Pancreas (tissue), 10 donors: ENCODE results near the gene SCYL3. TPM values are rescaled to one million over a fixed set of nuclear protein-coding genes. Genes with fewer than 3 reads are reported as not detected.

Experiments used
- ATAC-seq, 4 donors: fragments of 200-7000 bp; cut with Tn5 transposase; one replicate each; pipeline versions ENCODE4 v1.8.0 to v1.9.1; 2020; ENCODE audit warnings: mild to moderate bottlenecking in 4 of 4, moderate library complexity in 4 of 4
- DNase-seq, 6 donors: peaks; one replicate each; pipeline ENCODE4 v3.0.0-alpha.2; 2020
- FAIRE-seq: peaks from 2 replicates; lab custom pipeline; 2012; peaks lifted over from hg19 to GRCh38; lab: Jason Lieb, UNC
- H3K27ac ChIP-seq, 4 donors: fragments of 200-600 bp; sonication (generic); 1 replicate in 3 of 4; 2 replicates in 1 of 4; pipeline versions ENCODE4 v1.5.0 to v1.8.0; 2020
- H3K27me3 ChIP-seq, 4 donors: fragments of 200-600 bp; one replicate each; pipeline ENCODE4 v1.8.0; 2021
- H3K36me3 ChIP-seq, 3 donors: fragments of 200-600 bp; sonication (generic) in 1 of 3; one replicate each; pipeline versions ENCODE4 v1.5.0 to v1.8.0; 2020 to 2021
- H3K4me1 ChIP-seq, 3 donors: fragments of 200-600 bp; one replicate each; pipeline ENCODE4 v1.8.0; 2021
- H3K4me3 ChIP-seq, 4 donors: fragments of 200-600 bp; sonication (generic) in 2 of 4; one replicate each; pipeline versions ENCODE4 v1.5.0 to v1.8.0; 2020 to 2021
- H3K9me3 ChIP-seq, 4 donors: fragments of 200-600 bp; one replicate each; pipeline ENCODE4 v1.8.0; 2021
- CTCF ChIP-seq, 4 donors: fragments of 200-600 bp; sonication (generic) in 3 of 4; IDR thresholded peaks; one replicate each; pipeline versions ENCODE4 v1.5.0 to v1.8.0; 2021; ENCODE audit warnings: antibody characterized with exemption in 4 of 4
- WGBS, 2 donors: extraction: QIAGEN DNeasy Blood & Tissue Kit; methylation state at CpG; one replicate each; pipeline ENCODE4 v1.1.7; 2013; 5-methylcytosine and 5-hydroxymethylcytosine counted together
- intact Hi-C, 3 donors: fragments of 100-400 bp; cut with DNase I; formaldehyde crosslinking; loops; one replicate each; pipeline versions ENCODE4 v1.11.1 to v1.14.2; 2022
- polyA plus RNA-seq, 2 donors: library from polyadenylated mRNA; stranded (reverse); fragments of 200-250 nt; gene quantifications; one replicate each; pipeline ENCODE4 v1.2.3, GENCODE V29; 2013
- total RNA-seq, 6 donors: library from RNA; stranded (reverse); fragmentation: NEBNext Ultra II Directional in 4 of 6; extraction: Animal tissue kit (Norgen Biotek cat#: 25700) in 4 of 6; gene quantifications; one replicate each; pipeline versions ENCODE4 v1.2.1 to v1.2.4, GENCODE V29; 2021 to 2023
- donor health status: healthy with polysubstance abuse.
- donor health status: DM: no; HTN: no; CAD: no; lungs with moderate emphysema.
- donor health status: DM: no; HTN: no; CAD: no.
- donor health status: control.
- donor health status: control.
- donor health status: Bipolar disorder and iron deficiency.
- donor health status: DM: yes; HTN: yes; CAD: no.
- donor health status: DM: no; HTN: no; CAD: no.
- donor health status: DM: no; HTN: no; CAD: no.
- donor health status: DM: yes; HTN: yes; CAD: no.

Gene SCYL3
- total and polyA plus RNA-seq, 8 donors: 2.9 to 9.0 (median 5.2) TPM

GRCh38 chr1:169834869-169835268 is 58.8 kb downstream of the SCYL3 start:
- H3K27me3 ChIP-seq: no peaks in the 10 kb centered on the region
- no peak overlapping the region for H3K27ac ChIP-seq
- TF ChIP-seq CTCF (IDR thresholded peaks at IDR 0.05): no peak
- no peak for FAIRE-seq
- no peak overlapping the region for H3K4me3 ChIP-seq
- H3K36me3 ChIP-seq: peaks cover 0 to 5% (median 0%) of the 10 kb centered on the region in 3 donors
- intact Hi-C loops: no loop called here
- no peaks in the 10 kb centered on the region for H3K9me3 ChIP-seq
- DNase-seq: no peak
- 92 to 97% methylated on average over 1 of the region's 1 CpG for WGBS, 2 donors
- no peaks in the 10 kb centered on the region for H3K4me1 ChIP-seq
- no peak for ATAC-seq

DNA sequence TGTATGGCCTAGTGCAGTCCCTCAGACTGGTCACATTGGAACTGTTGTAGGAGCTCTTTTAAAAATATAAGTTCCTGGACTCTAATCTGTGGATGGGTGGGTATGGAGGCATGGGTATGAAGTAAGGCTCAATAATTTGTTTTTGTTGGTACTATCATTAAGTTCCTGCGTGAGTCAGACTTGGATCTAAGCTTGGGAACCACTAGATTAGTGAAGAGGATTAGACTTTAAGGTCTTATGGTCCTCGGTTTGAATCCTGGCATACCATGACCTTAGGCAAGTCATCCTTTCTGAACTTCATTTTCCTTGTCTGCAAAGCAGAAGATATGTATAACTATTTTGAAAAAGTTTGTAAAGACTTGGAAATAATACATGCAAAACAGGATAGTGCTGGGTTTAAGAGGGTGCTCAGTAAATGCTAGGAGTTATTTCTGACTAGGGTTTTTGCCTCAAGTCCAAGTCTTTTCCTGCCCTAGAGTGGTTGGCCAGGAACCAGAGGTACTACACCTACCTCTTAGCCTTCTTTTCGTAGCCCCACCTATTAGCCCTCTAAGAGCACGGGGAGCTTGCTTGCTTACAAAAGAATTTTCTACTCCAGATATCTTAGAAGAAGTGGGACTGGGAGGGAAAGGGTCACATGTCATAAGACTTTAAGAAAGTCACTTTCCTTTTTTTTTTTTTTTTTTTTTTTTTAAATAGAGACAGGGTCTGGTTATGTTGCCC is 60.4 kb downstream of the SCYL3 start:
- no peak for TF ChIP-seq CTCF (IDR thresholded peaks at IDR 0.05)
- ATAC-seq: no peak
- Histone ChIP-seq H3K27ac (no peak overlapping the region), H3K27me3 (no peaks in the 10 kb centered on the region), H3K4me3 (no peak overlapping the region), H3K4me1 (no peaks in the 10 kb centered on the region), H3K36me3 (peaks cover 0 to 5% (median 0%) of the 10 kb centered on the region in 3 donors), H3K9me3 (no peaks in the 10 kb centered on the region)
- no peak for FAIRE-seq
- WGBS, 2 donors: 66 to 95% methylated on average over 4 of the region's 4 CpGs
- no peak for DNase-seq
- intact Hi-C loops: no loop called here

DNA sequence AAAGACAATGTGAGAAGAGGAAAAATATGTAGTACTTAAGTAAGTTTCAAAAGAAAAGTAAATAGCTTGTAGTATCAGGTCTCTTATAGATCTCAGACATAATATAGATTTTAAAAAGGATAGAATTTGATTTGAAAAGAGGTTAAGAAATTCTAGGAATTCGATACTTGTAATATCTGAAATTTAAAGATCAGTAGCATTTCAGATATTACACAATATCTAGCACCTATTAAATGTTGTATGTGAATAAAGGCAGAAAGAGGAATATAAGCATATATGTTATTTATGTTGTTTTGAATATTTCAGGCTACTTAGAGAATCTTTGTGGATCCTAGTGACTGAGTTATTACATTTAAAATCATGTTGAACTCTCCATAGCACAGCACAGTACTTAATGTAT is 64.0 kb downstream of the SCYL3 start:
- H3K36me3 ChIP-seq: peaks cover 0 to 5% (median 4%) of the 10 kb centered on the region in 3 donors
- no peaks in the 10 kb centered on the region for H3K27me3 ChIP-seq
- H3K4me3 ChIP-seq: no peak overlapping the region
- H3K4me1 ChIP-seq: no peaks in the 10 kb centered on the region
- no peak for TF ChIP-seq CTCF (IDR thresholded peaks at IDR 0.05)
- 96 to 98% methylated on average over 1 of the region's 1 CpG for WGBS, 2 donors
- no peak for ATAC-seq
- H3K9me3 ChIP-seq: no peaks in the 10 kb centered on the region
- no peak for FAIRE-seq
- no peak for DNase-seq
- intact Hi-C loops: no loop called here
- no peak overlapping the region for H3K27ac ChIP-seq

GRCh38 chr1:169824153-169824552 is 69.5 kb downstream of the SCYL3 start:
- H3K4me3 ChIP-seq: no peak overlapping the region
- H3K27ac ChIP-seq: no peak overlapping the region
- intact Hi-C loops: no loop called here
- no peak for TF ChIP-seq CTCF (IDR thresholded peaks at IDR 0.05)
- no peak for ATAC-seq
- 94 to 95% methylated on average over 3 of the region's 3 CpGs for WGBS, 2 donors
- FAIRE-seq: no peak
- no peaks in the 10 kb centered on the region for H3K27me3 ChIP-seq
- no peaks in the 10 kb centered on the region for H3K4me1 ChIP-seq
- no peak for DNase-seq
- peaks cover 0 to 4% (median 0%) of the 10 kb centered on the region in 3 donors for H3K36me3 ChIP-seq
- H3K9me3 ChIP-seq: no peaks in the 10 kb centered on the region

DNA sequence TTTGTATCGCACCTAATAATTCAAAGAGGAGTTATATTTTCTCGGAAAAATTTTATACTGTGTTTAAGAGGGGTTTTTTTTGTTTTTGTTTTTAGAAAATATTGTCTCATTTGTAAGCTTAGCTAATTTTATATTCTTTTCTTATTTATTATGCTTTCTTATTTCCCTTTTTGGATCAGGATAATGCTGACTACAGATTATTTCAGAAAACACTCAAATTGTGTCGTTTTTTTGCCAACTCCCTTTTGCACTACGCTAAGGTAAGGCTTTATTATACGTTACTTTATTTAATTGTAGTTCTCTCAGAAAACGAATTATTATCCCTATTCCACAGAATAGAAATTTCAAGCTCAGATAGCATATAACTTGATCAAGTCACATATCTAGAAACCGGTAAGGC is 72.2 kb downstream of the SCYL3 start:
- 90 to 93% methylated on average over 7 of the region's 7 CpGs for WGBS, 2 donors

More for the DNA sequence above, 72.2 kb downstream of the SCYL3 start:
- no peaks in the 10 kb centered on the region for H3K36me3 ChIP-seq
- H3K4me3 ChIP-seq: no peak overlapping the region
- H3K4me1 ChIP-seq: no peaks in the 10 kb centered on the region
- H3K27me3 ChIP-seq: no peaks in the 10 kb centered on the region
- H3K9me3 ChIP-seq: no peaks in the 10 kb centered on the region
- no peak for TF ChIP-seq CTCF (IDR thresholded peaks at IDR 0.05)
- H3K27ac ChIP-seq: no peak overlapping the region
- FAIRE-seq (no peak), ATAC-seq (no peak), DNase-seq (no peak)
- intact Hi-C loops: no loop called here
